GM21526 (cell line): ENCODE results near the gene RNGTT.
"Not testable (repeated sequence)": the region's sequence is repeated elsewhere in the genome, so short reads cannot be mapped to it uniquely, and the experiment has no call there.

Source experiments
- ATAC-seq: cut with Tn5 transposase; IDR thresholded peaks from one replicate; pipeline ENCODE4 v1.9.1; 2021; ENCODE audit warnings: moderate library complexity; ENCODE audit not compliant: unreplicated experiment, low FRiP score

RNGTT gene

DNA sequence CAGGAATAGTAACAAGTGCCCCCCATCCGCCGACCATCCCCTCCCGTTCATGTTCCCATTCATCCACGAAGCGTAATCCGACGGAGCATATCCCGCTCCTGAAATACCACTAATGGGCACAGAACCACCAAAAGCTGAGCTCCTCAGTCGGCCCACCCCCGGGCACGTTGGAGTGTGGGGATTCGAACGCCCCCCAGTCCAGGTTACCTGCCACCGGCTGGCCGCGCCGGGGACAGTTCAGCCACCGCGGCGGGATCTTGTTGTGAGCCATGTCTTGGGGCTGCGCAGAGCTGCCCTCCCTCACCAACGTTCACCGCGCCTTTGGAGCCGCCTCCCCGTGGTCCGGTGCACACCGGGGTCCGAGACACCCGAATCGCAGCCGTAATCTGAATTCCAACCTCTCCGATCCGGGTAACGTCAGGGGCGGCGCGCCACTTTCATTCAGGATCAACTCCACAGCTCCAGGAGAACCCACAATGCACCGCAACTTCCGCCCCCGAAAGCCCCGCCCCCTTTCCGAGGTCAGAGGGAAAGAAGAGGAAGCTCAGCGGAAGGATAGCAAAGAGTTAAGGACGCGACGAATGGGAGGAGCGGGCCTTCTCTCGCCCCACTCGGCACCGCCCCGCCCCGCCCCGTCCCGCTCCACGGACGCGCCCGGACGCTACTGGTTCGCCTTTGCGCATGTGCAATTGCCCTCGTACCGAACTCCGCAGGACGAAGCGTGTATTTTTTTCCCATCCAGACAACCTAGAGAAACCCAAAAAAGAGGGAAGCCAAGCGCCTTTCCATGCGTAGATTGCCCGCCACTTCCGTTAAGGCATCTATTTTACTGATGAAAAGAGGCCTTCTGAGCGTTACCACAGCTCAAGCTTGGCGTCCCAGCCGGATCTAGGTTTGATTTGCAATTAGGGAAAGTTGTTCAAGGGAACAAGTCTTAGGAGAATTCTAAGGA lies at the start of gene RNGTT:
Gene RNGTT, minus strand, starts transcription at position 480 of the 952 bp plus-strand sequence. Its CDS starts 209 bp downstream, at position 271.
- peak; percentile 97 for ATAC-seq

- no peak for ATAC-seq
These were observed 48.0 kb upstream of the RNGTT start for GRCh38 chr6:89011436-89011835.

DNA sequence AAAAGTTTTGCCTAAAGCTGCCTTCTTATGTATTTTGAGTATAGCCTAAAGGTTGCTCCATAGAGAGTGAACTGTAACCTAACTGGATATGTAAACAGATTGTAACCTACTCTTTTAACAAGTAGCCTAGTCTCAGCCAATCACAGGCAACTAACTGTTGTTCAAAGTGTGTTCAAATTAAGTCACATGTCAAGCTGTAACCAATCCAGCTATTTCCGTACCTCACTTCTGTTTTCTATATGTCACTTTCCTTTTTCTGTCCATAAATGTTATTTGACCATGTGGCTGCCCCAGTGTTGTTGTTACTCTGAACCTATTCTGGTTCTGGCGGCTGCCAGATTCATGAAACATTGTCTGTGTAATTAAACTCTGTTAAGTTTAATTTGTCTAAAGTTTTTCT lies 47.4 kb upstream of the RNGTT start:
- ATAC-seq = no peak

DNA sequence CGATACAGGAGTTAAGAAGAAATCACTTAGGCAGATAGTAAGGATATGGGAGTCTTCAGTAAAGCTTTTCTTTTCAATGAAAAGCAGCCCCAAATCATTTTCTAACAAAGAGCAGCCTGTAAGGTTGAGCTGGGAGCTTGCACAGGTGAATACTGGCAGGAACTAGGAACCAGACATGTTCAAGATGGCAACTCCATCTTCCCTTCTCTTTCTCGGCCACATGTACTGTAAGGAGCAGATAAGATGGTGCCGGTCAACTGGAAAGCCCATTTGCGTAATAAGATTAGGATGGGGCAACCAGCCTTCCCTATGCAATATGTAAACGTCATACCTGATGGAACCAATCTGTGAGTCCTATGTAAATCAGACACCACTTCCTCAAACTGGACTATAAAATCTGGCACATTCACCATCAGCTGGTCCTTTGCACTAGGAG lies 46.2 kb upstream of the RNGTT start:
- no peak for ATAC-seq

- no peak for ATAC-seq
These were observed 45.5 kb upstream of the RNGTT start for GRCh38 chr6:89008815-89009374.

- ATAC-seq = no peak
These were observed 44.8 kb upstream of the RNGTT start for GRCh38 chr6:89008001-89008814.

DNA sequence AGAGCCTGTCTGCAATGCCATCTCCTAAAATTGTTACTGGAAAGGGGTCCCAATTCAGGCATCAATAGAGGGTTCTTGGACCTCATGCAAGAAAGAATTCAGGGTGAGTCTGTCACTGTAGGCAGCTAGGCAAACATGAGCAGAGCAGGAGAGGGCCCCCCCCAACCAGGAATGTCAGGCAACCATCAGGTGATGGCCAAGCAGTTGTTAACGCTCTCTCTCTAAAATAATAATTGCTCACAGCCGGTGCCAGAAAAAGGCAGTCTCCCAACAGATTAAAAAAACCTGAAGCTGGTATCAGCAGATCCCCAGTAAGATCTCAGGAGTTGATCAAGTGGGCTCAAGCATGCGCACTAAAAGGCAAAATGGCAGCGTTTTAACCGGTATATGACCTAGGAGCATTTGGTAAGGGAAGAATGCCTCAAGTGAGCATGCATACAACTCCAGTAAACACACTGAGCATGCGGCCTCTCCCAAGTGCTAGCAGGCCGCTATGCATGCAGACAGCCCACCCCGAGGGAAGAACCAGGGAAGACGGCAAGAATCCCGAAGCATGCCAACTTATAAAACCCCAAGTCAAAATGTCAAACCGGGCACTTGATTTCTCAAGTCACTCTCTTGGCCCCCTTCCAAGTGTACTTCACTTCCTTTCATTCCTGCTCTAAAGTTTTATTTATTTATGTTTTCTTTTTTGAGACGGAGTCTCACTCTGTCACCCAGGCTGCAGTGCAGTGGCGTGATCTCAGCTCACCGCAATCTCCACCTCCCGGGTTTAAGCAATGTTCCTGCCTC lies 44.0 kb upstream of the RNGTT start:
- ATAC-seq = no peak

DNA sequence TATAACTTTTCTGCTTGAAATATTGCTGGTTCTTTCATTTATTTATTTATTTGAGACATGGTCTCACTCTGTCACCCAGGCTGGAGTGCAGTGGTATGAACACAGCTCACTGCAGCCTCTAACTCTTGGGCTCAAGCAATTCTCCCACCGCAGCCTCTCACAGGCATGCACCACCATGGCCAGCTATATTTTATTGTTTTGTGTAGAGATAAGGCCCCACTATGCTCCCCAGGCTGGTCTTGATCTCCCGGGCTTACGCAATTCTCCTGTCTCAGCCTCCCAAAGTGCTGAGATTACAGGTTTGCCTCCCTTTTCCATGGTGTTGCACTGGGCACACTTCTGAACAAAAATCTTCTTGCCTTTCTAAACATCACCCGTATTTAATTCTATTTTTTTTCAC lies 39.1 kb upstream of the RNGTT start:
- no peak for ATAC-seq

GRCh38 chr6:88997327-88997726 lies 33.9 kb upstream of the RNGTT start:
- ATAC-seq = no peak

GRCh38 chr6:88992741-88993552 lies 29.5 kb upstream of the RNGTT start:
- no peak for ATAC-seq

DNA sequence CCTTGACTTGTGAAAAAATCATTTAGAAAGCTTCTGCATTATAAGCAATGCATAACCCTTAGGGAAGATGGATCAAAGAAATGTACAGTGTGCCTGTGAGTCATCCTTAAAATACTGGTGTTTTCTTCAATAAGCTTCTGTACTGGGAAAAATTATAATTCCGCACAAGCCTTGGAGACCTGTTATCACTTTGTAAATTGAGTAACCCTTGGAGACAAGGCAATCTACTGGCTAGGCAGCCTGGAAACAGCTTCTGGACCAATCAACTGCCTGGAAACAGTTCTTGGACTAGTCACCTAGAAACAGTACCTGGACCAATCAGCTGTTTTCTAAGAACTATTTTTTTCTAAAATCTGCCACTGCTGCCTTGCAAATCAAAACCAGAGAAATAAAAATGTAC lies 25.8 kb upstream of the RNGTT start:
- no peak for ATAC-seq

DNA sequence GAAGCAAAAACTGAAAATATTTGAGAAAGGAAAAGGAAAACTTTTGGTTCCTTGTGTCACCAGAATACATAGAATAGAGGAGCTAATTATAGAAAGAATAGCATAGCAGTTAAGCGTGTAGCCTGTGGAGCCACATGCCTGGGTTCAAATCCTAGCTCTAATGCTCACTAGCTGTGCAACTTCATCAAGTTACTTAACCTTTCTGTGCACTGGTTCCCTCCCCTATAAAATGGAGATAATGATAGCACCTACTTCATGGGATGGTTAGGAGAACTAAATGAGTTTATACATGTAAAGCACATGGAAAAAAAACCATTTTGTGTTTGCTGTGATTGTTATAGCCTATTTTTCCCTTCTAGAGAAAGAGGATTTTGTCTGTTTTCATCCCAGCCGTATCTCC lies 24.5 kb upstream of the RNGTT start:
- ATAC-seq = no peak

DNA sequence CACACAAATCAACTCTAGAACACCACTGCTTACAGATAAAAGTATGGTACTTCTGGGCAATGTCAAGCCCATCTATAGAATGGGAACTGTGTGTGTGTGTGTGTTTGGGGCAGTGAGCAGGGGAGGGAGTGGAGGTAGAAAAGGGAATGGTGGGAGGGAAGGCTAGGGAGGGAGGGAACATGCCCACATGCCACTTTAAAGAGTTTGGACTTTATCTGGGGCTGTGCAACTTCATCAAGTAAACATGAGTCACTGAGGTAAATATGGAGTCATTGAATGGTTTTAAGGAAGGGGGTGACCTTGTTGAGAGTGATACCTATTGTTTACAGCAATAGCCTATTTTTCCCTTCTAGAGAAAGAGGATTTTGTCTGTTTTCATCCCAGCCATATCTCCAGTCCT lies 22.5 kb upstream of the RNGTT start:
- ATAC-seq = no peak

DNA sequence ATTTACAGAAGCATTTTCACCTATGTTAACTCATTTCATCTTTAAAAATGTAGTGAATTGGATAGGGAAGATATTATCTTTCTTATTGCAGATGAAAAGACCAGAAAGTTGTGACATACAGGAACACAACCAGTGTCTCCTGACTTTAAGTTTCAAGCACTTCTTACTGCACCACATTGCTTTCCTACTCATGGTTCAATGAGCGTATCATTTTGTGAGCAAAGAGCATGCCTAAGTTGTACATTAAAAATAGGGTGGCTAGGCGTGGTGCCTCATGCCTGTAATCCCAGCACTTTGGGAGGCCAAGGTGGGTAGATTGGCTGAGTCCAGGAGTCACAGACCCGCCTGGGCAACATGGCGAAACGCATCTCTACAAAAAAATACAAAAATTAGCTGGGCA lies 21.2 kb upstream of the RNGTT start:
- ATAC-seq = no peak

DNA sequence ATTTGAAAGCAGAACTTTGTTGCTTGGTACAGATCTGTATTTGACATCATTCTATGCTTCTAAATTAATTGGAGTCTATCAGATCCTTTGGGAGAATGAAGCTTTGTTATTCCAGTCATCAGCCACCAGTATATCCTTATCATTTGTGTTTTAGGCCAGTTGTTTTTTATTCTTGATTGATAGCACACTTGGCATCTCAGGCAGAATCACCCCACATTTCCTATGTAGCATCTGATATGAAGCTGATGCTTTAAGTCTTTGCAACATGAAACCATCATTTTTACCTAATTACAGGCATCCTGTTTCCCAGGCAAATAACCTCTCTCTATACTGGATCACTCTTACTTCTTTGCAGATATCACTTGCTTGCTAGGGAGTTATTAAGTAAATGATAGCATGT lies 20.7 kb upstream of the RNGTT start:
- no peak for ATAC-seq

DNA sequence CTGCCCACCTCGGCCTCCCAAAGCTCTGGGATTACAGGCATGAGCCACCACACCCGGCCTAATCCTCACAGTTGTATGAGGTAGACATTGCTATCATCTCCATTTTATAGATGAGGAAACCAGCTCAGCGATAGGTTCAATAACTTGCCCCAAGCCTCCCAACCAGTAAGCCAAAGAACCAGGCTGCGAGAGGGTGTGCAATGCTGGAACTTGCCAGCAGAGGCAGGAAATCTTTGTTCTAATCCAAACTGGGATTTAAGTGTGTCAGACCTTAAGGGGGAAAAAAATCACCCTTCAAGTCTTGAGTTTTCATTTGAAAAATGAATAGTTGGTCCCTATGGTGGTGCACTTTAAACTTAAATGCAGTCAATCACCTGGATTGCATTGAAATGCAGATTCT lies 20.1 kb upstream of the RNGTT start:
- no peak for ATAC-seq

GRCh38 chr6:88983129-88983528 lies 19.7 kb upstream of the RNGTT start:
- ATAC-seq = not testable (repeated sequence)

GRCh38 chr6:88982720-88983119 lies 19.3 kb upstream of the RNGTT start:
- ATAC-seq = peak; percentile 62

DNA sequence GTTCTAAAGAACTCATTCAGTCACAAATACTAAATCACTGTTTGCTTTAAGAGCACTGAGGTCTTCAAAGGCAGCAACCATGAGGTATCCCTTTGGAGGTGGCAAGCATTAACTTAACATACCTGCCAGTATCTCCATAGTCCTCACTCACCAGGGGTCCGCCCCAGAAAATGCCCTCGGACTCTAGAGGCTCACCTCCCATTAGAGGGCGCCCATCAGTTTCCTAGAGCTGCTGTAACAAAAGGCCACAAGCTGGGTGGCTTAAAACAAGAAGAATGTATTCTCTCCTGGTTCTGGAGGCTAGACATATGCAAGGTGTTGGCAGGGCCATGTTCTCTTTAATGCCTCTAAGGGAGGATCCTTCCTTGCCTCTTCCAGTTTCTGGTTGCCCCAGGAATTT lies 12.0 kb upstream of the RNGTT start:
- no peak for ATAC-seq
